Caco-2 (cell line): ENCODE measurements around the gene RPP30. TPM values are rescaled to one million over a fixed set of nuclear protein-coding genes. Genes with fewer than 3 reads are reported as not detected.
A peak's percentile ranks its signal among the peaks of the same experiment; 100 is the strongest.

ENCODE experiments used
- BruUV-seq: library from RNA; stranded (reverse); fragments of 400-500 nt; replicated peaks from 2 replicates; lab custom pipeline; 2021; lab: Mats Ljungman, UMichigan
- CTCF ChIA-PET: fragments of 300-600 bp; sonication (Branson Sonifier 250); formaldehyde crosslinking; loops from one replicate; lab custom pipeline; 2022; ENCODE audit warnings: antibody characterized with exemption; lab: Charles Lee
- POLR2A ChIA-PET: fragments of 300-600 bp; sonication (Branson Sonifier 250); formaldehyde crosslinking; loops from one replicate; lab custom pipeline; 2022; ENCODE audit warnings: antibody characterized with exemption; lab: Charles Lee
- DNase-seq, 2 experiments: peaks; one replicate each; pipeline versions ENCODE4 v3.0.0 to v3.0.0-alpha.2; 2020 to 2022
- H3K27me3 ChIP-seq: replicated peaks from 2 replicates; pipeline ENCODE4 v1.6.0; 2011; ENCODE audit warnings: low read length; ENCODE audit not compliant: control insufficient read depth, insufficient read depth
- H3K36me3 ChIP-seq: 2 replicates; pipeline ENCODE4 v1.5.1; 2011; ENCODE audit warnings: low read length; ENCODE audit not compliant: control insufficient read depth, insufficient read depth
- H3K4me1 ChIP-seq: fragments of 250-450 bp; sonication (Bioruptor Pico); 2 replicates; pipeline ENCODE4 v1.5.1; 2020; ENCODE audit warnings: mild to moderate bottlenecking
- H3K4me3 ChIP-seq: 2 replicates; pipeline ENCODE4 v1.5.1; 2011; ENCODE audit warnings: low read depth, mild to moderate bottlenecking, control low read depth, low read length
- H3K9me3 ChIP-seq: fragments of 250-450 bp; sonication (Bioruptor Pico); 2 replicates; pipeline ENCODE4 v1.5.1; 2020; ENCODE audit warnings: mild to moderate bottlenecking, moderate library complexity
- H3K27ac Mint-ChIP-seq: one replicate; pipeline ENCODE4 v1.8.0; 2022; ENCODE audit warnings: mixed read lengths; ENCODE audit not compliant: unreplicated experiment
- H3K27me3 Mint-ChIP-seq: one replicate; pipeline ENCODE4 v1.8.0; 2022; ENCODE audit warnings: mixed read lengths; ENCODE audit not compliant: insufficient read depth, unreplicated experiment
- H3K36me3 Mint-ChIP-seq: one replicate; pipeline ENCODE4 v1.8.0; 2022; ENCODE audit warnings: mild to moderate bottlenecking, mixed read lengths; ENCODE audit not compliant: insufficient read depth, unreplicated experiment
- H3K4me1 Mint-ChIP-seq: one replicate; pipeline ENCODE4 v1.8.0; 2022; ENCODE audit warnings: low read depth, mixed read lengths; ENCODE audit not compliant: unreplicated experiment
- H3K4me3 Mint-ChIP-seq: one replicate; pipeline ENCODE4 v1.8.0; 2022; ENCODE audit warnings: mild to moderate bottlenecking, moderate library complexity, mixed read lengths; ENCODE audit not compliant: unreplicated experiment
- H3K9me3 Mint-ChIP-seq: one replicate; pipeline ENCODE4 v1.8.0; 2022; ENCODE audit warnings: mixed read lengths; ENCODE audit not compliant: unreplicated experiment
- intact Hi-C: fragments of 100-400 bp; cut with micrococcal nuclease; formaldehyde crosslinking; loops from one replicate; pipeline ENCODE4 v1.10.0; 2022; ENCODE audit not compliant: unreplicated experiment
- total RNA-seq: library from RNA; stranded (reverse); gene quantifications from 2 replicates; pipeline ENCODE4 v1.2.3, GENCODE V29; 2022
- TF ChIP-seq, protein P1 (sequence below), 2 experiments: fragments of 200-600 bp in 1 of 2; IDR thresholded peaks; 1 replicate in 1 of 2; 2 replicates in 1 of 2; pipeline versions ENCODE4 v1.5.1 to v1.8.0; 2011 to 2022; ENCODE audit warnings: antibody characterized with exemption in 1 of 2, control low read depth in 1 of 2, inconsistent platforms in 1 of 2, low read depth in 1 of 2, low read length in 1 of 2, mild to moderate bottlenecking in 1 of 2, moderate library complexity in 1 of 2; ENCODE audit not compliant: insufficient read depth in 1 of 2, severe bottlenecking in 1 of 2, unreplicated experiment in 1 of 2

The RPP30 gene
- total RNA-seq, 1 experiment from 2014 or later: 67.6 TPM

DNA sequence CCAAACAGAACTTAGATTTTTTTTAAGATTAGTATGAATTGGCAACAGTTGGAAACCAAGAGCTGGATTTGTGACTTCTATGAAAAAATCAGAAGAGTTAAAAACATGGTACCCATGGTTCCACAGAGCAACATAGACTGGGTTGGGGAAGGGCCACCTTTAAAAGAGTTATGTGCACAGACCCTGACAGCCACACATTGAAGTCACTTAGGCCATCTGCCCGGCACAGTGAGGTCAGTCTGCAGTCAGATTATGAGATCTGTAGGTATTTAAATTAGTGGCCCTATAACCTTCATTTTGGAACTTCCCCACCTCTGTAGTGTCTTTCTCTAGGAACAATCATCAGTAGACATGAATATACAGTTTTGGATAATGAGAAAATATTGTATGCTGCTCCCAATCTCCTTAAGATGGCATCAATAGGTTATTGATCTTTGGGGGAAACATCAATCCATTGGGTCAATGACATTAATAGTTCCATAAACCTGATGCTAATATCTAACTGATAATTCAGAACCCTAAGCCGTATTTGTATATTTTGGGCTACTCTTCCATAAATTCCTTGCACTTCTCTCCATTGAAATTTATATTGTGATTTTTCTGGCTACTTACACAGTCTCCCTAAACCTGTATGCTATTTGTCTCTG, 42.1 kb downstream of the RPP30 start:
- BruUV-seq: no TSS peak
- CTCF ChIA-PET: no interaction called here
- Histone ChIP-seq H3K9me3 (no peaks in the 10 kb centered on the region), H3K4me1 (peaks cover 17% of the 10 kb centered on the region), H3K36me3 (no peaks in the 10 kb centered on the region), H3K4me3 (no peak overlapping the region), H3K27me3 (no peaks in the 10 kb centered on the region)
- intact Hi-C loops: no loop called here
- no peaks in the 10 kb centered on the region for H3K27me3 Mint-ChIP-seq
- H3K9me3 Mint-ChIP-seq: no peaks in the 10 kb centered on the region
- H3K36me3 Mint-ChIP-seq: peaks cover 85% of the 10 kb centered on the region
- DNase-seq: no peak
- H3K27ac Mint-ChIP-seq: no peak overlapping the region
- peaks cover 44% of the 10 kb centered on the region for H3K4me1 Mint-ChIP-seq
- no peak overlapping the region for H3K4me3 Mint-ChIP-seq
- POLR2A ChIA-PET: interaction anchor here (1.8 kb wide), 1 partner anchor 16 kb away, joined by 5 read pairs; no protein-coding TSS in a partner anchor
- TF ChIP-seq, protein P1, sequence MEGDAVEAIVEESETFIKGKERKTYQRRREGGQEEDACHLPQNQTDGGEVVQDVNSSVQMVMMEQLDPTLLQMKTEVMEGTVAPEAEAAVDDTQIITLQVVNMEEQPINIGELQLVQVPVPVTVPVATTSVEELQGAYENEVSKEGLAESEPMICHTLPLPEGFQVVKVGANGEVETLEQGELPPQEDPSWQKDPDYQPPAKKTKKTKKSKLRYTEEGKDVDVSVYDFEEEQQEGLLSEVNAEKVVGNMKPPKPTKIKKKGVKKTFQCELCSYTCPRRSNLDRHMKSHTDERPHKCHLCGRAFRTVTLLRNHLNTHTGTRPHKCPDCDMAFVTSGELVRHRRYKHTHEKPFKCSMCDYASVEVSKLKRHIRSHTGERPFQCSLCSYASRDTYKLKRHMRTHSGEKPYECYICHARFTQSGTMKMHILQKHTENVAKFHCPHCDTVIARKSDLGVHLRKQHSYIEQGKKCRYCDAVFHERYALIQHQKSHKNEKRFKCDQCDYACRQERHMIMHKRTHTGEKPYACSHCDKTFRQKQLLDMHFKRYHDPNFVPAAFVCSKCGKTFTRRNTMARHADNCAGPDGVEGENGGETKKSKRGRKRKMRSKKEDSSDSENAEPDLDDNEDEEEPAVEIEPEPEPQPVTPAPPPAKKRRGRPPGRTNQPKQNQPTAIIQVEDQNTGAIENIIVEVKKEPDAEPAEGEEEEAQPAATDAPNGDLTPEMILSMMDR (IDR thresholded peaks at IDR 0.05; ENCODE audit: insufficient read depth in 1 of 2, low read depth in 1 of 2, low read length in 1 of 2, severe bottlenecking in 1 of 2, unreplicated experiment in 1 of 2): no peak

DNA sequence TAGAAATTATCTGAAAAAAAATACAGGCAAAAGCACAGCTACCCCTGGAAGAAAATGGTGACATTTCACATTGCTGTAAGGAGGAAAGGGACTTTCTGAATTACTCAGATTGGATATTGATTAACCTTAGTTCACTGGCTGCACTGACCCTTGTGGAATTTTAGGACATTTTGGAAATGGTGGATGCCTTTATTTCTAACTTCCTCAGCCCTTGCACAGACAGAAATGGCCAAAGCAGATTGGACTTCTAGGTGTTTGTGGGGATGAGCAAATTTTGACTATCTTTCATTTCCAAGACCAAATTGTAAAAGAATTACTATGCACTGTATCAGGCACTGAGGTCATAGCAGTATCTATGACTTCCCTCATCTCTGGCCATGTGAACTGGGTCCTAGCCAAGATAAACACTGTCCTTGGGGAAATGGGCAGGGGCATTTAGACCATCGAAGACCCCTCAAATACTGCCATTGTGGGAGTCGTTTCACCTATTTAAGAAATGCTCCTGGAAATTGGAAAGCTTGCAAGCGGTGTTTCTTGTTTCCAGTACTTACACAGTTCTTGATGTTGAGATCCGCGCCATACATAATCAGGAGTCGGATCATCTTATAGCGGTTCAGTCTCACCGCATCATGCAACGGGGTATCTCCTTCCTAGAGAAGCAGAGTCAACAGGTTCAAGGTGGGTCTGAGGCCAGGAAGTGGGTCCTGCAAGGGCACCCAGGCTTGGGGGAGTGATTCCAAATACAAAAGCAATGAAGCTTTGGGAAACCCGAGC, 43.4 kb downstream of the RPP30 start:
- no TSS peak for BruUV-seq
- H3K4me1 Mint-ChIP-seq: peaks cover 50% of the 10 kb centered on the region
- no peaks in the 10 kb centered on the region for H3K9me3 Mint-ChIP-seq
- DNase-seq: no peak
- no peaks in the 10 kb centered on the region for H3K27me3 ChIP-seq
- H3K9me3 ChIP-seq: no peaks in the 10 kb centered on the region
- TF ChIP-seq, protein P1 (IDR thresholded peaks at IDR 0.05; ENCODE audit: insufficient read depth in 1 of 2, low read depth in 1 of 2, low read length in 1 of 2, severe bottlenecking in 1 of 2, unreplicated experiment in 1 of 2): no peak
- peaks cover 98% of the 10 kb centered on the region for H3K36me3 Mint-ChIP-seq
- no peaks in the 10 kb centered on the region for H3K36me3 ChIP-seq
- intact Hi-C loops: no loop called here
- peak overlapping the region; percentile 29 for H3K27ac Mint-ChIP-seq
- ChIA-PET POLR2A (no interaction called here), CTCF (interaction anchor here (0.6 kb wide), 1 partner anchor 158 kb away, joined by 5 read pairs; no protein-coding TSS in a partner anchor)
- H3K4me3 Mint-ChIP-seq: peak overlapping the region; percentile 34
- no peak overlapping the region for H3K4me3 ChIP-seq
- H3K27me3 Mint-ChIP-seq: no peaks in the 10 kb centered on the region
- H3K4me1 ChIP-seq: peaks cover 17% of the 10 kb centered on the region

DNA sequence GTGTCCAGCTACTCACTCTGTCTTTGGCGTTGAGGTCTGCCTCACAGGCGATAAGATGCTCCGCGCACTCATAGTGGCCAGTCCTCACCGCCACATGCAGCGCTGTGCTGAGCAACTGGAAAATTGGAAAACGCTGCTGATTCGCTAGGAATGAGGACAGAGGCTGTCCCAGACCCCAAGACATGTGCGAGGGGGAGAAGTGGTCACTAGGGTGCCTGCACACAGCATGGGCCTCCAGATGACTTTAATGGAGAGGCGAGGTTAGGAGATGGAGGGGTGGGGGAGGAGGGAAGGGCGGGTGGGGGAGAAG, 43.9 kb downstream of the RPP30 start:
- Mint-ChIP-seq H3K27me3 (no peaks in the 10 kb centered on the region), H3K4me1 (peaks cover 52% of the 10 kb centered on the region)
- POLR2A ChIA-PET: no interaction called here

More for the DNA sequence above, 43.9 kb downstream of the RPP30 start:
- Histone ChIP-seq H3K4me1 (peaks cover 17% of the 10 kb centered on the region), H3K36me3 (no peaks in the 10 kb centered on the region), H3K9me3 (no peaks in the 10 kb centered on the region), H3K4me3 (no peak overlapping the region), H3K27me3 (no peaks in the 10 kb centered on the region)
- intact Hi-C loops: no loop called here
- H3K9me3 Mint-ChIP-seq: no peaks in the 10 kb centered on the region
- H3K27ac Mint-ChIP-seq: peak overlapping the region; percentile 29
- CTCF ChIA-PET: no interaction called here
- BruUV-seq: no TSS peak
- peak overlapping the region; percentile 34 for H3K4me3 Mint-ChIP-seq
- DNase-seq: no peak
- peaks cover 100% of the 10 kb centered on the region for H3K36me3 Mint-ChIP-seq
- TF ChIP-seq, protein P1 (IDR thresholded peaks at IDR 0.05; ENCODE audit: insufficient read depth in 1 of 2, low read depth in 1 of 2, low read length in 1 of 2, severe bottlenecking in 1 of 2, unreplicated experiment in 1 of 2): no peak
